ENCODE data around the gene AAK1.
A peak's percentile ranks its signal among the peaks of the same experiment; 100 is the strongest.
"Not testable (repeated sequence)": the region's sequence is repeated elsewhere in the genome, so short reads cannot be mapped to it uniquely, and the experiment has no call there.

The AAK1 gene

DNA sequence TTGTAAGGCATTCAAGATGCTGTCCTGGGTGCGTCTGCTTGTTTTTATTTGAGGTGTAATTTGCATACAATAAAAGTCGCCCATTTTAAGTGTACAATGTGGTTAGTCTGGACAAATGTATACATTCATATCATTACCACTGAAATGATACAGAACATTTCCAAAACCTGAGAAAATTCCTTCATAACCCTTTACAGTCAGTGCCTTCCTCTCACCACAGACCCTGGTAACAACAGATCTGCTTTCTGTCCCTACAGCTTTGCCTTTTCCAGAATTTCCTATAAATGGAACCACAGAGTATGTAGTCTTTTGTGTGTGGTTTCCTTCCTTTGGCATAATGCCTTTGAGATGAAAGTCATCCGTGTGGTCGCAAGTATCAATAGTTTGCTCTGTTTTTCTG, 160.5 kb downstream of the AAK1 start:
- no peak for DNase-seq

DNA sequence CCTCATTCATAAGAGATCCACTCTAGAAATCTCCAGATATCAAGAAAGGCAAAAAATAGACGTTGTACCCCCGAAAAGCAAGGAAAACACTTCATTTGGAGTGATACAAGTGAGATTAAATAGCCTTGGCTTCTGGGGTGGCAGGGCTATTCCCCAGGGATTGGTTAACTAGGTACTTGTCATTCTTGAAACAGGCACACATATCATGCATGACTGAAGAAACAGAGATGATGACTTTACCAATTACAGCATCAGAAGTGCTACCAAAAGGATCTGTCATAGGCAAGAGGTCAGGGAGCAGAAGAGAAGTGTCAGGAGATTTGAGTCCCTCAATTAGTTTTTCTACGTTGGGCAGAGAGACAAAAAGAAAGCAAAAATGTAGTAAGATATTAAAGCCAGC, 161.1 kb downstream of the AAK1 start:
- DNase-seq, result no peak

DNA sequence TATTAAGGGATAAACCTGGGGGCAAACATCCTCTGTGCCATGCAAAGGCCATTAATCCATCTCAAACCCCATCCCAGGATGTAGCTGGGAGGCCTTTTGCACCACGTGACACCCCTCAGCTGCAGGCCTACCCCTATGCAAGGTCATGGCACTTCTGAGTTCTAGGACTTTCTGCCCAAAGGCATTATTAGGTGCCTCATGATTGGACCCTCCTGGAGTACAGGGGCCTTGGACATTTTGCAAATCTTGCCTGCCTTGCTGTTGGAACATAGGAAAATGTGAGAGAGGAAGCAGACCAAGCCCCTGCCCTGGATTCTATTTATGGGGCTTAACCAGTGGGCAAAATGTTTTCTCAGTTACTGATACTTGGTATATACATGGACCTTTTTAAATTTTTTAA, 162.1 kb downstream of the AAK1 start:
- no peak for DNase-seq

DNA sequence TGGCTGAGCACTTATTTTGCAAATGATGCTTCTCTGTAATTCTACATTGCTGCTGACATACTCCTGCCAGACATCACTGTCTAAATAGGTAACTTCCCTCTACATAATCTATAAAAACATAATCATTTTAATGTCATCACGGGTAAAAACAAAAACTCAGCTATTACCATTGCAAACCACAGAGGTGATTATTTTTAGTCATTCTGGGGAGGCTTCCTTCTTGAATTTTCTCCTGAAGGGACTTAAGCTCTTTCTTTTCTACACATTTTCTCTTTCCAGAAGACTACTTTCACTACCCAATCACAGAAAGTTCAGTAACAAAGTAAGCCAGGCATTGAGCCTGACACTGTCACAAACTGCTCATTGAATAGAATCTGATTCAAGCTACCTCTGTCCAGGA, 165.9 kb downstream of the AAK1 start:
- DNase-seq, result no peak

DNA sequence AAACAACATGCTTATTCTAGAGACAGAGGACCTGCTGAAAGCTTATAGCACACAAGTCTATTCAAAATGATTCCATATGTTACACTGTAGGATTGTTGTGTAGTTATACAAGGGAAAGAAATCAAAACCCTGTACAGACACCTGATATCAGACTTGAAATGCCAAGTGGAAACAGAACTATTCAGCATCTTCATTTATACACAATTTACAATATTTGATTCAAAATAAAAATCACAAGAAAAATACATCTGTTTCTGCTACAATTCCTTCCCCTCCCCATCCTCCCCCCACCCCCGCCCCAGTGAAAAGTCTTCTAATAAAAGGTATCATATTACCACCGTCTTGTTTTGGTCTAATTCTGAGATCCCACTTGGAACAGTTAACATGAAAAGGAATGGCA, 168.9 kb downstream of the AAK1 start:
- DNase-seq, result no peak

DNA sequence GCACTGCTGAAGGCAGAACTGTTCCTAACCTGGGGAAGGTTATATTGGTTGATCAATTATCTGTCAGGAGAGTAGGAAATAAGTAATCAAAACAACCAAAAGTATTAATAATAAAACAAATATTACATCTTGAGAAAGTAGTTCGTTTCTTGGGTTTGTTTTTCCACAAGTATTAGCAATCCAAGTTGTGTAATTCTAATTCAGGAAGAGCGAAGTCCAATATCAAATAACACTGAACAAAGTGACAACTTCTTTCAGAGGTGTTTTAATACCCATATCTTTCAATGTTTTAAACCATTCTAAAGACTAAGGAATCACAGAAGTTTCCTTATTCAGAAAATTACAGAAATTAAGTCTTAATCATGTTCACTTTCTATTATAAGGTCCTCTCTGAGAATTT, 171.7 kb downstream of the AAK1 start:
- DNase-seq, result no peak

DNA sequence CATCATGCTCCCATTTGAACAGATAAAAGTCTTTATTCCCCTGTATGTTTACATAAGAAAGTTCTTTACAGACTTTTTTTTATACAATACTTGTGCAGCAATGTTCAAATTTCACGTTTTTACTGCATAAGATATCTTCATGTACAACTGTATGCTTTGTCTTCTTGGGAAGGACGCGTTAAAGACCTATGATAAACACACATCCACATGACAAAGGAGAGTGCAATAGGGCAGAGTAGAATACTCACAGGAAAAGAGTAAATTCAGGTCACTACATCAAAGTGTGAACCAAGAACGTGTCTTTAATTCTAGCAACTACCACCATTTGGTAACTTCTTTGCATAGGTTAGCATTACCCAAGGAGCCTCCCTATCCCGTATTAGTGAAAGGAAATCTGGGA, 172.6 kb downstream of the AAK1 start:
- no peak for DNase-seq

DNA sequence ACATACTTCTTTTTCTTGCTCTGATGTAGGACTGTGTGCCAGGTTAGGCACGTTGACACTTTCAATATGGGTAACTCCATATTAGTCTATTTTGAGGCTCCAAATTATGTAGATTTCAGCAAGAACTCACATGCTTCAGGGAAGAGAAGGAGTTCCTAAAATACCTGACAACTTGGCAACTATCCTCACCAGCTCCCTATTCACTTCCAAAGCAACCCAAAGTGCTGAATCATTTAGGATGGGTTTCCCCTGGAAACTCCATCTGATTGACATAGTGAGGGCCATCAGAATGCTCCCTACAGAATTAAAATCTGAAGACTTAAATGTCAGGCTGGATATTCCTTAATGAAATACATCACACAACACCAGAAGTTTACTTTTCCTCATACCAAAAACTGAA, 173.8 kb downstream of the AAK1 start:
- no peak for DNase-seq

DNA sequence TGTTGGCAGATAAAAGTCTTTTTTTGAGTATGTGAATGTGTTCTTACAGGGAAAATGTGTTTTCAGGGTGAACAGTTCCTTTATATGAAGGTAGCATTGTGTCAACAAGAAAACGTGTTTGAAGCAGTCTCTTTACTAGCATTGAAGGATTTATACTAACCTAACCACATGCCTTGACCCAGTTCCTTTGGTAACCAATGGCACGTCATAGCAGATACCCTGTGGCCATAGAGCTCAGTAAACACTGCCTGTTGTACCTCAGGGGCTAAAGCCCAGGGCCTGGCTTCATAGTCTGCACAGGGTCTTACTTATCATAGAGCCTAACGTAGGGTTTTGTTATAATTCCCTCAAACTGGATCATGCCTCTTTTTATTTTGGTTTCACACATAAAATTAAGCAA, 174.2 kb downstream of the AAK1 start:
- DNase-seq, result no peak

DNA sequence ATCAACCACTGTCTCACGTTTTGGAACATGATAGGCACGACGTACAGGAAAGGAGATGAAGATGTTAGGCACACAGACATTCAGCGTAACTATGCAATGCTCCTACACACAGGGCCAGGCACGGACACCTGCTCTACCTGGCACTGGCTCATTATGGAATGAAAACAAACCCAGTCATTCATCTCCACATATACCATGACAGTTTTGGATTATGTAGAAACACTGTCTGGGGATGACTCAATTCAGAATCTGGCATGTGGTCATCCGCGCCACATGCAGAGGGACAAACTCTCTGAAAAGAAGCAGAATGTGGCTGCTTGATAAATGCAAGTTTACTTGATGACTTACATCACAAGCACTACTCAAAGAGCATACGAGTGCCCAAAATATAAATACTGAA, 176.8 kb downstream of the AAK1 start:
- no peak for DNase-seq

DNA sequence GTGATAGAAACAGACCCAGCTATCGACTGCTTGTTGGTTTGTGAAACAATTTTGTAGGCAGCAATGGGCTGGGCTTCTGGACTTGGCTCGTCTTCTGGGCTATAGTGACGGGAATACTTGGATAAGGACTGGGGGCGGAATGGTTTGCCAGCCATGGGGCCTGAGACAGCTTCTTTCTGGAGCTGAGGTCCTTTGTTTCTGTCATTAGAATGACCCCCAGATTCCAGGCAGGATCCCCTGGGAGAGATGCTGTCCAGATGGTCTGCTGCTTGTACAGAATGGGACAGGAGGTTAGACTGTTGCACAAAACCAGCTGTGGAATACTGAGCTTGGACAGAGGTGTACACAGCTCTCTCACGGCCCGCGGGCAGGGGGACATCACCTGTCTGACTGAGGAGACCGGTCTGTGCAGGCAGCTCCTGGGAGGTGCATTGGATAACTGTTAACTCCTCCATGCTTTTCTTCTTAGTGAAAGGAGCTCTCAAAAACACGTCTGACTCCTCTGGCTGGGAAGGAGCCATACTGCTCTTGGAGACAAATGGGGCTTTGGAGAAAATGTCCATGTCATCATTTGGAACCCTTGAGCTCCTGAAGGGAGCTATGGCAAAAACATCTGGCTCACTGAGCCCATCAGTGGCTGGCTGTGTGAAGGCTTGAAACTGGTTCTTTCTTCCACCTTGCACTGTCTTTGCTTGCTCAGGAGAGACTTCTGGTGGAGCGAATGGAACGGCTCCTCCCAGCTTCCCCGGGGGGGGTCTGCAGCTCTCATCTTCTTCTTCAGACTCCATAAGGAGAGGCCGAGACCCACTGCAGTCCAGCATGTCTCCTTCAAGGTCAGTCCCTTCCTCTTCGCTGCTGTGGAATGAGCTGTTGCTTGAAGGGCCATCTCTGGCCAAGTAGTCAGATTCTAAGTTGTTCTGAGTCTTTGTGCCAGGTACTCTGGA, 177.8 kb downstream of the AAK1 start:
- no peak for DNase-seq

DNA sequence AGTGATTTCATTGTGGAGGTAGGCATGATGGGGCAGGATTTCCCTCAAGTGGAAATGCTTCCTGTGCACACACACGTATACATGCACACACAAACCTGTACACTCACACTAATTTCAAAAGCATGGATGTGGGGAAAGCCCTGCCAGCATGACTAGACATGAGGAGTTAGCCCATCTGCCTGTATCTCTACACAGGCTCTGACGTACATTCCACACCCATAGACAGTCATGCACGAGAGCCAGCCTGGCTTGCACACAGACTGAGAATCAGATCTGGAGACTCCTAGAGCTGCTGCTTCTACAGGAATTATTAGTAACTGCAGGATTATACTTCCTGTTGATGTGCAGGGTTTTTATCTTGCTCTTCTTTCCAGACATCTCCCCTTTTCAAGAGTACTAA, 179.0 kb downstream of the AAK1 start:
- no peak for DNase-seq

DNA sequence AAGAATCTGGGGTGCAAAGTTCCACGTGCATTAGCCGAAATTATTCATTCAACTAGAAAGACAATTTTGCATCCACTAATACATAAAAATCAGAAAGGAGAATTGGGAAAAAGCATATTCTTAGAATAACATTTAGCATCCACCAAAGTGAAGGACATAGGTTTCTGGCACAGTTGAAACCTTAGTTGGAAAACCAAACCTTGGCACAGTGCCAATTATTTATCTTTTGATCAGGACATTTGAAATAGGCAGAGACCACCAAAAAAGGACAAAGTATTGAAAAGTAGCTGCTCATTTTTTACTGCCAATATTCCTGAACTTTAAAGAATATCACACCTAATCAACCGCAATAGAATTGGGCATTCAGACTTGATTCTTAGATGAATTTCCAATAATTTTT, 180.8 kb downstream of the AAK1 start:
- no peak for DNase-seq

DNA sequence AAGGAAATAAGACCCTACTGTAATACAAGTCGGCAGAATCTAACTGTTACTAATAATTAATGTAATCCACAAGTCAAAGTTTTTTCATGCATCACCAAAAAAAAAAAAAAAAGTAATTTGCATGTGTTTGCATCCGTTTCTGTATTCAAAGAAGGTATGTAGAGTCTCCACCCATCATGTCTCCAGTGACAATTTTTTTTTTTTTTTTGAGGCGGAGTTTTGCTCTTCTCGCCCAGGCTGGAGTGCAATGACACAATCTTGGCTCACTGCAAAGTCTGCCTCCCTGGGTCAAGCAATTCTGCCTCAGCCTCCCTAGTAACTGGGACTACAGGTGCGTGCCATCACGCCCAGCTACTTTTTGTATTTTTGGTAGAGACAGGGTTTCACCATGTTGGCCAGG, 182.1 kb downstream of the AAK1 start:
- DNase-seq, result no peak

DNA sequence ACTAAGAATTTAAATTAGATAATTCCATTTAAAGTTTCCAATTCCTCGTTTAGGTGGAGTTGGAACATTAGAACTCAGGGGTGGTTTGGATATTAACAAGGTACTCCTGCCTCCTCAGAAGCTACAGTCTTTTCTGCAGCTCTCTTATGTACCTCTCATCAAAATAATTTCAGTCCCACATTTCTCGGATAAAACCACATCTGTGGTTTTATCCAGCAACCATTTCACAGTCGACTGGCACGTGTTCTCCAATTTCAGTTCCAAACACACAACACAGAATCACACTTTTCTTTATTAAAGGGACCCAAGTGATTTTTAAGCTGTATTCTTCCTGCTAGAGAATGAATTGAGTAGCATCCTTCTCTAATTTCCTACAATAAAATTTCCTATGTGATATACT, 183.6 kb downstream of the AAK1 start:
- DNase-seq, result no peak

DNA sequence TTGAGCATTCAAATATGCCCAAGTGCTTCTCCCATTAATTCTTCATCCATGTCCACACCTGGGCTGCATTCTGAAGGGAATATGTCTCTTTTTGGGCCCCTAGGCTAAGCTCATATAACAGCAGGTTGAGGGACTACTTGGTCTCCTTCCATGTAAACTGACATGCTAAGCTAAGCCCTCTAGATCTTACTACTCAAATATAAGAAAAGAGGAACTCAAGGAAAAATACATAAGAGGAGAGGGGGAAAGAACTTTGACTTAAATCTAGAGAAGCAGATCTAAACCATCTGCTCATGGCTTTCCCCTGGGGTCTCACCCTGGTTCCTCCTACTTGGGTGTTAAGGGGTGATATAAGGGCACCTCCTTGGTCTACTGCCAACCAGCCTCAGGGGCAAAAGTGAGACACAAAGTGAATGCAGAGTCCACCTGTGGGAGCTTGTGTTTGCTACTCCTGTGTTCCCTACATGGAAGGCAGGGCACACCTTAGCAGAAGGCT, 186.5 kb downstream of the AAK1 start:
- DNase-seq, result peak; percentile 32

DNA sequence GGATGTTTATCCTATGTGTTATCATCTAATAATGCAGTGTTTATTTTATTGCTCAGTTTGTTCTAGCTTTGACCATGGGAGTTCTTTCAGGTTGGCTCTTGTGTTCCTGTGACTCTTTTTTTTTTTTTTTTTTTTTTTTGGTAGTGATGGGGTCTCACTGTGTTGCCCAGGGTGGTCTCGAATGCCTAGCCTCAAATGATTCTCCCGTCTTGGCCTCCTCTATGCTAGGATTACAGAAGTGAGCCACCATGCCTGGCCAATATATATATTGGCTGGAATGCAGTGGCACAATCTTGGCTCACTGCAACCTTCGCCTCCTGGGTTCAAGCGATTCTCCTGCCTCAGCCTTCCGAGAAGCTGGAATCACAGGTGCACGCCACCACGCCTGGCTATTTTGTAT, 187.4 kb downstream of the AAK1 start:
- no peak for DNase-seq

DNA sequence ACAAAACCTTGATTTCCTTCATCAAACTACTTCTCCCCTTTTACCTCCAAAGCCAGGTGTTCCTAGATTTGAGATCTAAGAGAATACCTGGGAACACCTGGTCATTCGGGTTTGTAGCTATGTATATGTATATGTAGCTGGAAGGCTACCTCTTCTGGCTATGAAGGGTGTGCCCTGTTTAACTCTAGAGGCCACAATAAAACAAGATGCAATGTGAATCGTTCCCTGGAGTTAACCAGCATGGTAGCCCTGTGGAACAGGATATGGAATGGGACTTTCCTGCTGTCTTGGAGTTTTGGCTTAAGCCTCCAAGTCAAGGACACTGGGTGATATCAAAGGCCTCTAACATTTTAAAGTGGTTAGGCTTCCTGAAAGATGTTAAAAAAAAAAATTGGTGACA, 188.6 kb downstream of the AAK1 start:
- DNase-seq, result no peak

DNA sequence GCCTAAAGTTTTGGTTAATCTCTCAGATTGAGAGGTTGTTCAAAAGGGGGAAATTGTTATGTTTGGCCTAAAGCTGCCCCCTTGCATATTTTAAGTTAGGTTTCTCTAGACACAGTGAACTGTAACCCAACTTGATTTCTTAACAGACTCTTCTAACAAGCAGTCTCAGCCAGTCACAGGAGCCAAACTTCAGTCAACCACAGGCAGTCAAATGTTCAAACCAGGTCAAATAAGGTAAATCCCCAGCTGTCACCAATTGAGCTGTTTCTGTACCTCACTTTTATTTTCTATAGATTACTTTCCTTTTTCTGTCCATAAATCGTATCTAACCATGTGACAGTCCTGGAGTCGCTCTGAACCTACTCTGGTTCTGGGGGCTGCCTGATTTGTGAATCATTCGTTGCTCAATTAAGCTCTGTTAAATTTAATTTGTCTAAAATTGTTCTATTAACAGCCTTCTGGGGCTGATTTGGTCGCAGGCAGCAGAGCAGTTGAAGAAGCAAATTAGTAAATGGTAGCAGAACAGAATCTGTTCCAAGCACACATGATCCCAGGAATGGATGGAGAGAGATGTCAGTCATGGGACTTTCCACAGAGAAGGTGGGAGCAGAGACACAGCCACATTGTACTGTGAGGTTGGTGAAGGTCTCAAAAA, 189.9 kb downstream of the AAK1 start:
- no peak for DNase-seq

DNA sequence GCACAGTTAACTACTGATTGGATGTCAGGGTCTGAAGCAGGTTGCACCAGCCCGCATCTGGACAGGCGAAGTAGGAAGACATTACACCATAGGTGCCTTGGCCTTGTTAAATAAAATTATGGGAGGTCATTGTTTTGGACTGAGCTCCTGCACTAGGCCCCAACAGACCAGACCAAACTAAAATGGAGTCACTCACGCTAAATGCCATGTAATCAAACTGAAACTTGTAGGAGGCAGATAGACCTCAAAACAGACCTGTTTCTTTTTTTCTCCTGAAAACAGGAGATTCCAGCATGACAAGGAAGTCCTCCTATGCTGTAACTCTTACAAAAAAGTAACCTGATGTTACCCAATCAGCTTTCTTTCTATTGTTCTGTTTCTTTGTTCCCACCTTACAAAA, 190.9 kb downstream of the AAK1 start:
- DNase-seq, result no peak

DNA sequence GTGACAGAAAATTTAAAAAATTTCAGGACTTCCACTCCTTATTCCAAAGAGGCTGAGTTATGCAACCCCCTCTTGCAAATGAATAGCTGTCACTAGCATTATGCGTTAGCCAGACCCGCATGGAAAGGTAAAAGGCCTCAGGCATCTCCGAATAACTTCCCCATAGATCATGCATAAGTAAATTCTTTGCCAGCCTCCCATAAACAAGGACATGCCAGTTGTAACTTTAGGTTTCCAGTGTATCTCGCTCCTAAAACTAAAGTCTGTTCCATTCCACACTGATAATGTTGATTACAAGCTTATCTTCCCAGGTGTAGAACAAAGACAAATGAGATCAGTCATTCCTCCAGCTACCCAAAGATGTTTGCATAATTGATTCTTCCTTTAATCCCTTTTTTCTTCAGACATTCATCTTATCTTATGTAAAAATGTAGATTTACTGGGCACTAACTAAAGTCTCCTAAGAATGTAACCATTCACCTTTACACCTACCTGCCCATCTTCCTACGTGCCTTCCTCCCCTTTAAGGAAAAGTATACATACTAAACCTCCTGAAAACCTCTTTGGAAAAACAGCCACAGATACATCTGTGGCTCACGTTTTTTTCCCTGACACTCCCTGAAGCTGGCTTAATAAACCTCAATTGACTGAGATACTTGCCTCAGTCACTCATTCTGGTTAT, 192.7 kb downstream of the AAK1 start:
- DNase-seq, result no peak

DNA sequence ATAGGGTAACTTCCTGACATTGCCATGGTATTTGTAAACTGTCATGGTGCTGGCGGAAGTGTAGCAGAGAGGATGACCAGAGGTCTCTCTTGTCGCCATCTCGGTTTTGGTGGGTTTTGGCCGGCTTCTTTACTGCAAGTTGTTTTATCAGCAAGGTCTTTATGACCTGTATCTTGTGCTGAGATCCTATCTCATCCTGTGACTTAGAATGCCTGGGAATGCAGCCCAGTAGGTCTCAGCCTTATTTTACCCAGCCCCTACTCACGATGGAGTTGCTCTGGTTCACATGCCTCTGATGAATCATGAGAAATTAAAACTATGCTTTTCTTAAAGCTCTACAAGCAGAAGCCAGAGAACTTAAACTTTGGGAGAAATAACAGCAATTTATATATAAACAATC, 193.6 kb downstream of the AAK1 start:
- no peak for DNase-seq

DNA sequence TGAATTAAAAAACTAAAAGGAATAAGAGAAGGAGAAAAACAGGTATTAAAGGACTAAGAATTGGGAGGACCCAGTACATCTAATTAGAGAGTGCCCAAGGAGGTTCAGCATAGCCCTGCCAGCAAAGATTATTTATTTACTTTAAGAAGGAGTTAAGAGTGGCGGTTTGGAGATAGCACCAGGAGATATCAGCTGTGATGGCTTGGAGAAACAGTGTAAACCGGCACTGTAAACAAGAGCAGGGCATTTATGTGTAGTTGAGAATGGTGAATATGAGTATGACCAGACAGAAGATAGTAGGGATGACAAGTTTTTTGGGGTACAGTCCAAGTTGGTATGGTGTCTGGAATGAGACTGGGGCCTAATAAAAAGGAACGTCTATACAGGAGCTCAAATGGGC, 199.9 kb downstream of the AAK1 start:
- DNase-seq, result not testable (repeated sequence)

DNA sequence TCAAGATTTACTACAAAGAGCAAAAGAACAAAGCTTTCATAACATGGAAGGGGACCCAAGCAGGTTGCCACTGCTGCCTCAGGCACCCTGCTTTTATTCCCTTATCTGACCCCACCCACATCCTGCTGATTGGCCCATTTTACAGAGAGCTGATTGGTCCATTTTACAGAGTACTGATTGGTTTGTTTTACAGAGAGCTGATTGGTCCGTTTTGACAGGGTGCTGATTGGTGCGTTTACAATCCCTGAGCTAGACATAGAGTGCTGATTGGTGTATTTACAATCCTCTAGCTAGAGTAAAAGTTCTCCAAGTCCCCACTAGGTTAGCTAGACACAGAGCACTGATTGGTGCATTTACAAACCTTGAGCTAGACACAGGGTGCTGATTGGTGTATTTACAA, 204.0 kb downstream of the AAK1 start:
- not testable (repeated sequence) for DNase-seq

Measured in hematopoietic multipotent progenitor cell treated with erythropoietin and hydrocortisone succinate and interleukin-3 and kit ligand, for 4 days (in vitro differentiated cells).